Natural killer cell treated with Interleukin-12 subunit alpha and Interleukin-12 subunit beta and Interleukin-15 and Interleukin-18, amount 100 ng/mL, for 72 hours (primary cell): ENCODE measurements around the gene AFDN. TPM values are rescaled to one million over a fixed set of nuclear protein-coding genes. Genes with fewer than 3 reads are reported as not detected.

Experiments
- ATAC-seq, 2 donors: fragments of 150-1000 bp; cut with Tn5 transposase in 1 of 2; sonication (Bioruptor Pico), chemical (Tn5 transposase) in 1 of 2; 2 replicates each; pipeline ENCODE4 v1.10.0; 2021
- DNase-seq: peaks from one replicate; pipeline ENCODE4 v3.0.0; 2022; ENCODE audit warnings: low spot score
- H3K27ac Mint-ChIP-seq, 2 donors: 1 replicate in 1 of 2; 2 replicates in 1 of 2; pipeline ENCODE4 v1.8.0; 2022; ENCODE audit warnings: mixed read lengths in 2 of 2, mild to moderate bottlenecking in 1 of 2, moderate library complexity in 1 of 2
- H3K27me3 Mint-ChIP-seq, 2 donors: 1 replicate in 1 of 2; 2 replicates in 1 of 2; pipeline ENCODE4 v1.8.0; 2022; ENCODE audit warnings: mixed read lengths in 2 of 2
- H3K36me3 Mint-ChIP-seq: one replicate; pipeline ENCODE4 v1.8.0; 2022; ENCODE audit warnings: mixed read lengths
- H3K4me1 Mint-ChIP-seq, 2 donors: 1 replicate in 1 of 2; 2 replicates in 1 of 2; pipeline ENCODE4 v1.8.0; 2022; ENCODE audit warnings: low read depth in 2 of 2, mixed read lengths in 2 of 2, mild to moderate bottlenecking in 1 of 2
- H3K4me3 Mint-ChIP-seq: one replicate; pipeline ENCODE4 v1.8.0; 2022; ENCODE audit warnings: mixed read lengths
- H3K9me3 Mint-ChIP-seq: 2 replicates; pipeline ENCODE4 v1.8.0; 2022; ENCODE audit warnings: mixed read lengths
- total RNA-seq, 2 donors: library from RNA; stranded (reverse); gene quantifications; one replicate each; pipeline ENCODE4 v1.2.3, GENCODE V29; 2022

The AFDN gene, protein sequence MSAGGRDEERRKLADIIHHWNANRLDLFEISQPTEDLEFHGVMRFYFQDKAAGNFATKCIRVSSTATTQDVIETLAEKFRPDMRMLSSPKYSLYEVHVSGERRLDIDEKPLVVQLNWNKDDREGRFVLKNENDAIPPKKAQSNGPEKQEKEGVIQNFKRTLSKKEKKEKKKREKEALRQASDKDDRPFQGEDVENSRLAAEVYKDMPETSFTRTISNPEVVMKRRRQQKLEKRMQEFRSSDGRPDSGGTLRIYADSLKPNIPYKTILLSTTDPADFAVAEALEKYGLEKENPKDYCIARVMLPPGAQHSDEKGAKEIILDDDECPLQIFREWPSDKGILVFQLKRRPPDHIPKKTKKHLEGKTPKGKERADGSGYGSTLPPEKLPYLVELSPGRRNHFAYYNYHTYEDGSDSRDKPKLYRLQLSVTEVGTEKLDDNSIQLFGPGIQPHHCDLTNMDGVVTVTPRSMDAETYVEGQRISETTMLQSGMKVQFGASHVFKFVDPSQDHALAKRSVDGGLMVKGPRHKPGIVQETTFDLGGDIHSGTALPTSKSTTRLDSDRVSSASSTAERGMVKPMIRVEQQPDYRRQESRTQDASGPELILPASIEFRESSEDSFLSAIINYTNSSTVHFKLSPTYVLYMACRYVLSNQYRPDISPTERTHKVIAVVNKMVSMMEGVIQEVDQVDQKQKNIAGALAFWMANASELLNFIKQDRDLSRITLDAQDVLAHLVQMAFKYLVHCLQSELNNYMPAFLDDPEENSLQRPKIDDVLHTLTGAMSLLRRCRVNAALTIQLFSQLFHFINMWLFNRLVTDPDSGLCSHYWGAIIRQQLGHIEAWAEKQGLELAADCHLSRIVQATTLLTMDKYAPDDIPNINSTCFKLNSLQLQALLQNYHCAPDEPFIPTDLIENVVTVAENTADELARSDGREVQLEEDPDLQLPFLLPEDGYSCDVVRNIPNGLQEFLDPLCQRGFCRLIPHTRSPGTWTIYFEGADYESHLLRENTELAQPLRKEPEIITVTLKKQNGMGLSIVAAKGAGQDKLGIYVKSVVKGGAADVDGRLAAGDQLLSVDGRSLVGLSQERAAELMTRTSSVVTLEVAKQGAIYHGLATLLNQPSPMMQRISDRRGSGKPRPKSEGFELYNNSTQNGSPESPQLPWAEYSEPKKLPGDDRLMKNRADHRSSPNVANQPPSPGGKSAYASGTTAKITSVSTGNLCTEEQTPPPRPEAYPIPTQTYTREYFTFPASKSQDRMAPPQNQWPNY (N-terminal part only)
- 10 to 100 TPM; 36.6 to 37.9 TPM for total RNA-seq

DNA sequence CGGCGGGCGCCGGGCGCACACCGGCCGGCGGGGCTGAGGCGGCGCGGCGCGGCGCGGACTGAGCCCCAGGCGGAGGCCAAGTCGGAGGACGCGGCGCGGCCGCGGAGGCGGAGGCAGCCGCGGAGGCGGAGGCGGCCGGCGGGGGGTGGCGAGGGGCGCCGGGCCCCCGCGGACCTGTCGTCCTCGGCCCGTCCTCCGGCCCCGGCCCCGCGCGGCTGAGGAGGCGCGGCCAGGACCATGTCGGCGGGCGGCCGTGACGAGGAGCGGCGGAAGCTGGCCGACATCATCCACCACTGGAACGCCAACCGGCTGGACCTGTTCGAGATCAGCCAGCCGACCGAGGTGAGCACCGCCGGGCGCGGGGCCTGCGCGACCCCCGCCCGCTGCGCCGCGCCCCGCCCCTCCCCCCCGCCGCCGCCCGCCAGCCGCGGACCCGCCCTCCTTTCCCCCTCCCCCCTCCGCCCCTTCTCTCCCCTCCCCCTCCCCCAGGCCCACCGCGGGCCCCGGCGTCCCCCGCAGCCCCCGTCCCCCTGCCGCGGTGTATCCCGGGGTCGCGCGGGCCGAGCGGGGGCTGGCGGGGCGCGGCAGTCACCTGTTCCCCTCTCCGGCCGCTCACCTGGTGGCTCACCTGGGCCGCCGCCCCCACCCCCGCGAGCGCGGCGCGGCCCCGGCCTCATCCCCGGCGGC is at the start of gene AFDN:
TSS of gene AFDN (plus strand) at position 16 of the 687 bp plus-strand sequence. CDS start at position 238, 222 bp downstream.
- H3K4me3 Mint-ChIP-seq = peak within 1 kb of the TSS; percentile 84
- peaks cover 14% of the 10 kb centered on the region in 2 donors for H3K4me1 Mint-ChIP-seq
- no peak for DNase-seq
- H3K27me3 Mint-ChIP-seq = peaks cover 35 to 38% of the 10 kb centered on the region in 2 donors
- peak within 1 kb of the TSS; percentile 14 to 54 for H3K27ac Mint-ChIP-seq
- ATAC-seq = peak; percentile 70 to 82
- no peaks in the 10 kb centered on the region for H3K9me3 Mint-ChIP-seq
- peaks cover 6% of the 10 kb centered on the region for H3K36me3 Mint-ChIP-seq

DNA sequence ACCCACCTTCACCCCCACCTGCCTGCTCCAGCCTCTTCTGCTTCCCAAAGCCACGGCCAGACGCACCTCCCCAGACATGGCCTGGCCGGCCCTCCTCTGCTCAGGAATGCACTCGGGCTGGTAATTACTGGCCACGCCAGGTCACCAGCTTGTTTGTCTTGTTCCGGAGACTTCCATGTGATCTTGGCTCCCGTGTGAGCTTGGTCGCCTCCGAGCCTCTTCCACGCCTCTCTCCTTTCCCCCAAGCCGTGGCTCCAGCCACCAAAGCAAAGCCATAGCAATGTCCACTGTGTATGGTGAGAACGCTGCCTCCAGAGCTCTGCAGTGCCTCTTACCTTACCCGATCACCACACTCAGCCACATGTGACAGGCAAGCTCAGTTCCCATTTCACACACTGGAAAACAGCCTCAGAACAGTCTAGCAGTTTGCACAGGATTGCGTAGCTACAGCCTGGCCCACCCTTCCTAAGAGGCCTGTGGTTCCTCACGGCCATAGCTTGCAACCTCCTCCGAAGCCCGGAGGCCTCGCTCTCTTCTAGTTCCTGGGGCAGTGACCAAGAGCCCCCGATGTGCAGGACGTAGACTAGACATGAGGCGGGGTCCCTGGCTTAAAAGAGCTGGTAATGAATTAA is 48.1 kb upstream of the AFDN start:
- ATAC-seq (no peak), DNase-seq (no peak)
- Mint-ChIP-seq H3K36me3 (no peaks in the 10 kb centered on the region), H3K27ac (no peak overlapping the region), H3K27me3 (peaks cover 15 to 17% of the 10 kb centered on the region in 2 donors), H3K4me1 (no peaks in the 10 kb centered on the region), H3K9me3 (no peaks in the 10 kb centered on the region), H3K4me3 (no peak overlapping the region)

DNA sequence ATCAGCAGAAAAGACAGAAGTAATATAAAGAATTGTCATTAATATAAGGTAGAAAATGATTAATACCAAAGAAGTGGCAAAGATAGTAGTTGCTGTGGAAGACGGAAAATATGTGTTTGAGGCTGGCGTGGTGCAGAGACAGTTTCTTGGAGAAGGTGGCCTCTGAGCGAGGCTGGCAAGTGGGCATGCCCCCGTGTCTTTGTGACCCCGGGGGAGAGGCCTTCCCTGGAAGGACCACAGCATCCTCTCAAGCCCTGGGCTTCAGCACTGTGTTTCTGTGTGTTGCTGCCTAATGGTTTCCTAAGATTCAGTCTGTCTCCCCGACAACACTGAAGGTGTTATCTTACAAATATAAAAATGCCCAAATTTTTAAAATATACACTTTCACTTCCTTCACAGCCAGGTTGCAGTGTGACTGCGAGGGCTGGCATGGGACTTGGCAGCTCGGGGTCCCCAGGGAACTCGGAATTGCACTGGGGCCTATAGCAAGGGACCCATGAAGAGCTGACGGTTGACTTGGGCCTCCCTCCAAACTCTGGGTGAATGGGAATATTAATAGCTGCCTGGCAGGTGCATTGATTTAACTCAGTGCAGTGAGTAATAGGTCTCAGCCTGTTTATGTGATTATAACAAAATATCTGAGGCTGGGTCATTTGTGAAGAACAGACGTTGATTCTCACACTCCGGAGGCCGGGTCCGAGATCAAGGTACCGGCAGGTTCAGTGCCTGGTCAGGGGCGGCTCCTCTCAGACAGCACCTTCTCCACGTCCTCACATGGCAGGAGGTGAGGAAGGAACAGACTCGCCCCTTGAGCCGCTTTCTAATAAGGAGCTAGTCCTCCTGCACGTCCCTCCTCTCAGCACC is 47.4 kb upstream of the AFDN start:
- no peak overlapping the region for H3K4me3 Mint-ChIP-seq
- no peaks in the 10 kb centered on the region for H3K9me3 Mint-ChIP-seq
- peaks cover 17 to 18% of the 10 kb centered on the region in 2 donors for H3K27me3 Mint-ChIP-seq
- H3K27ac Mint-ChIP-seq = no peak overlapping the region
- H3K36me3 Mint-ChIP-seq = no peaks in the 10 kb centered on the region
- H3K4me1 Mint-ChIP-seq = no peaks in the 10 kb centered on the region
- ATAC-seq = no peak
- no peak for DNase-seq

DNA sequence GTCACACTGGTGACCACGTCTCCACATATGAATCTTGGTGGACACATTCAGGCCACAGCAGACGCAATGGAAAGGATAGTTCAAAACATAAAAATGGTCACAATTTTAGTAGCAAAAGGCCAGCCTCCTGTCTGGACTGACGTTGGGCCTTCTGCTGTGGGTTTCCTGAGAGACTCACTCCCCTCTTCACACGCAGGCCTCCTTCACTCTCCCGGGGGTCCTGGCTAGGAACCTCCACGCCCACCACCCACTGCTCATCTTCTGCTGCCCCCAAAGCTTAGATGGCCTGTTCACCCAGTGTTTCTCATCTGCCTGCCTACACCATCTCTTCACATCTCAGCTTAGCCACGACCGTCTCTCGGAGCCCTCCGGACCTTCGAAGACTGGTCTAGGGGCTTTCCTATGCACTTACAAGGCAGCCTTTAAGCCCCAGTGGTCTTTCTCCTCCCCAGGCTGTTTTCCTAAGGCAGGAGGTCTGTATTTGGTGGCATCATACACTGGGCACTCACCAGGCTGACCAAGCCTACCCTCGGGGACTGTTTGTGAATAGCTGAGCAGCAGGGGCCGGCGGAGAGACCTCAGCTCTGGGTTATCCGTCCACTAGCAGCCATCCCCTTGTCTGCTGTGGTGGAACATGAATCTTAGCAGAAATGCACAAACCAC is 46.6 kb upstream of the AFDN start:
- H3K4me1 Mint-ChIP-seq = no peaks in the 10 kb centered on the region
- no peaks in the 10 kb centered on the region for H3K9me3 Mint-ChIP-seq
- H3K27ac Mint-ChIP-seq = no peak overlapping the region
- peaks cover 17 to 18% of the 10 kb centered on the region in 2 donors for H3K27me3 Mint-ChIP-seq
- no peak overlapping the region for H3K4me3 Mint-ChIP-seq
- ATAC-seq (no peak), DNase-seq (no peak)
- no peaks in the 10 kb centered on the region for H3K36me3 Mint-ChIP-seq

DNA sequence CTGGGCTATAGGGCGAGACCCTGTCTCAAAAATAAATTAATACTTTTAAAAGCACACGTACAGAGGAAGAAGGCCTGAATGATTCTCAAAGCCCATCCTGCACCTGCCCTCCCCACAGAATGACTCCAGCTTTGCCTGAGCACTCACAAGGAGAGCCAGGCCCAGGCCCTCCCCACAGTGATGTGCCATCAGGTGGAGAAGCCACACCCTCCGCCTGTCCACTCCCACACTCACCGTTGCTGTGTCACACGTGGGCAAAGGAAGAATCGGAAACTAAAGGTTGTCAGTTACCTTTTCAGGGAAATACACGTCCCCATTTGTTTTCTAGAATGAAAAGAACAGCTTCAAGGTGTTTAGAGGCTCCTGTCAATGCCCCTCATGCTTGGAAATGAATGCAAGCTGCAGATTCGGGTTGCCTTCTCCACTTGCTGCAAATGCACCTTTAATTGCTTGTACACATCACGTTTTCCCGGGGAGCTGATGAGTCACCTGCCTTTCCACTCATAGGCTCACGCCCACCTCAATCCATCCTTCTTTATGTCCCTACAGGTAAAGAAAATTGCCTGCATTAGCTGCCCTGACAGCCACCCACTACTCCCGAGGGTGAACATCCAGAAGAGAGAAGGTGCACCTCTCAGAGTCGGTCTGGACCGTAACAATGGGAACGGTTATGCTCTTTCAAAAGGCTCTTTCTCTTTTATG is 45.5 kb upstream of the AFDN start:
- DNase-seq (no peak), ATAC-seq (no peak)
- Mint-ChIP-seq H3K27ac (no peak overlapping the region), H3K36me3 (no peaks in the 10 kb centered on the region), H3K27me3 (peaks cover 18 to 19% of the 10 kb centered on the region in 2 donors), H3K9me3 (no peaks in the 10 kb centered on the region), H3K4me3 (no peak overlapping the region), H3K4me1 (no peaks in the 10 kb centered on the region)

DNA sequence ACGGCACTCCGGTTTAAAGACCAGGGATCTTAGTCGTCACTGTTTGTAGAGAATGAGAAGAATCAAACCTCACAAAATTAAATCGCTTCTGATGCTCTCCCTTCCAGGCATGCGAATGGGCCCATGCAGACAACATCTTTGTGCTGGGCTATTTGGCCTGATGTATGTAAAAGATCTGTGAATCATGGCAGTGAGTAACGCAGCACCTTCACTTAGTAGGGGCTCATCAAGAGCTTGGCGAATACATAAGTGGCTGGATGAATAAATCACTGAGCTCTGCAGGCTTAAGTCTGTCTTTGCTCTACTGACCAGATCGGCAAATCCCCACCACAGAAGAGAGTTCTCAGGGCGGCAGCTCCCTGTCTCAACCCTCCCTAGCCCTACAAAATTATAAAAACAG is 44.8 kb upstream of the AFDN start:
- DNase-seq (no peak), ATAC-seq (no peak)
- Mint-ChIP-seq H3K27ac (no peak overlapping the region), H3K36me3 (no peaks in the 10 kb centered on the region), H3K27me3 (peaks cover 16 to 18% of the 10 kb centered on the region in 2 donors), H3K4me3 (no peak overlapping the region), H3K4me1 (no peaks in the 10 kb centered on the region), H3K9me3 (no peaks in the 10 kb centered on the region)

DNA sequence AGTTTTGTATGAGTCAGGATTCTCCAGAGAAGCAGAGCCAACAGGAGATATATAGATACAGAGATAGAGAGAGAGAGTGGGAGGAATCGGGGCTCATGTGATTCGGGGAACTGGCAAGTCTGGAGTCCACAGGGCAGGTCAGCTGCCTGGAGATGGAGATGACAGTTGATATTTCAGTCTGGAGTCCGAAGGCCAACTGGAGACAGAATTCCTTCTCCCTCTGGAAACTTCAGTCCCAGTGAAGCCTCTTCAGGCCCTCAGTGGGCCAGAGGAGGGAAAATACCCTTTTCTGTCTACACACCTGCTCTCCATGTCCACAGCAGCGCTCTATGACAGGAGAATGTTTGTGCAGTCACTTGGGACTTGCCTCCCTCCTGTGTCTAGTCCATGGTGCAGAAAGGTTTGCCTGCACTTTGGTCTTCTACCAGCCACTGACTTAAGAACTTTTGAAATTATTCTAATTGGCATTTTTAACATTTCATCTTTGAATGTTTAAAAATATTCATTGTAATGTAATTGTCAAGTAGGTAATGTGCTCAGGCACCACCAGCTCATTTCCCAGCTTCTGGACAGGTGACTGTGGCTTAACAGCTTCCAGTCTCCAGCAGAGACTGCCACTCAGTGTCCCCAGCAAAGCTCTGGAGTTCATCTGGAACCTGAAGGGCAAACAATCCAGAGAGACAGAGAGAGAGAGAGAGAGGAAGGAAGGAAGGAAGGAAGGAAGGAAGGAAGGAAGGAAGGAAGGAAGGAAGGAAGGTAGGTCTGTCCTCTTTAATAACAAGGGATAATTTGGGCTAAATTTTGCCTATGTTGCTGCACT is 43.8 kb upstream of the AFDN start:
- no peak for ATAC-seq
- Mint-ChIP-seq H3K4me3 (no peak overlapping the region), H3K4me1 (no peaks in the 10 kb centered on the region), H3K27me3 (peaks cover 14 to 18% of the 10 kb centered on the region in 2 donors), H3K9me3 (no peaks in the 10 kb centered on the region), H3K36me3 (no peaks in the 10 kb centered on the region), H3K27ac (no peak overlapping the region)
- DNase-seq = no peak

DNA sequence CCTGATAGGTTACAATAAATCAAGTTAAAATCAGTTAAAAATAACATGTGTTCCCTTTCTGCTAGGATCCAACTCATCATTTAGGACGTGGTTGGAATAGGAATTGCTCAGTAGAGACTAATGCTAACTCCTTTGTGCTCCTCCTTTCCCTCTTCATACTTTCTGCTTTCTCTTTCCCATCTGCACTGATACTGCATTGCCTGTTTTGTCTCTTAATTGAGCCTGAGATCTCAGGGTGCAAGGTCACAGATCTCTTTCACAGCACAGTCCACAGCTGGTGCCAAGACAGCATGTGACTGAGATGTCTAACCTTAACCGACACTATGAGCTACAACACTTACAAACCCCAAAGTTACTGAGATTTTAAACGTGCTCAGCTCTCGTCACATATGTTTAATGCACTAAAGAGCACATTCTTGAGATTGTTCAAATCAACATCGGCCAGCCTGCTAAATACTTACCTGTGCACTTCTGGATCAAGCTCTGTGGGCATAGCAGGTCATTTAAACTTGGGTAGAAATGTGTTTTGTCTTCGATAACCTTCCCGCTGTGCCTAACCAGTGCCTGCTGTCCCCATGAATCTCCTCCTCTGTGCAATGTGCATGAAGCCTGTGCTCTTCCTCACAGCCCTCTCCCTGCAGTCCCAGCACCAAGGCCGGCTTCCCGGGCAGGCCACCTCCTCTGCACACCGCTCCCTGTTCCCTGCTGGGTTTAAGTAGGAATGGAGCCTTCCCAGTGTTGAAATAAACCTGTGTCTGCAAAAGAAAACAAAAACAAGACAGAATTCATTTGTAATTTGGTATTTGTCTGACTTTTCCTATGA is 39.6 kb upstream of the AFDN start:
- Mint-ChIP-seq H3K27me3 (peaks cover 18 to 19% of the 10 kb centered on the region in 2 donors), H3K4me3 (no peak overlapping the region), H3K9me3 (no peaks in the 10 kb centered on the region), H3K36me3 (no peaks in the 10 kb centered on the region), H3K4me1 (no peaks in the 10 kb centered on the region), H3K27ac (no peak overlapping the region)
- ATAC-seq = no peak
- DNase-seq = no peak

DNA sequence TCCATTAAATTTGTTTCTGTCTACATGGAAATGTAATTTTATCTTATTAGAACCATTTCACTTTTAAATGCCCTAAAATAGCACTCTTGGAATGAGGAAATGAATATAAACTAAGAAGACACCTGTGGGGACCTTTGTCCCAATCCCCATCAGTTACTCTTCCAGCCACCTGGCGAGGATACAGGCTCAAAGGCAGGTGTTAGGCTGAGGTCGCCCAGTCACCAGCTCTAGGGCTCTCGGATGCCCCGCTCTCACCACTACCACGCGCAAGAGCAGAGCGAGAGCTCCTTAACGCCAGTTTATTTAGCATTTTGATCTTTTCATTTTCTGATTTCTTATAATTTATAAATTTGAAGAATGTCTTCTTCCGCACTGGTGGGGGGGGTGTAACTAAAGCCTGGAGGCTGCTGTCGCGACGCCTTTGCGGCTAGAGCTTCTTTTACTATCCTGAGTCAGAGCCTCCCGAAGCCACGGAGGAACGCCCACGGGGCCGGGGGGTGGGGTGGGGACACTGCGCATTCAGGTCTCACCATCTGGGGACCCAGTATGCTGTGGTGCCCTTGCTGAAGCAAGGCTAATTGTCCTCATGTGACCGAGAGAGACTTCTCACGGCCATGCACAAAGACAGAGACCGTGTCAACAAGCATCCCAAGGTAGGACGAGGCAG is 38.7 kb upstream of the AFDN start:
- ATAC-seq = no peak
- no peaks in the 10 kb centered on the region for H3K36me3 Mint-ChIP-seq
- H3K4me1 Mint-ChIP-seq = no peaks in the 10 kb centered on the region
- H3K9me3 Mint-ChIP-seq = no peaks in the 10 kb centered on the region
- no peak overlapping the region for H3K4me3 Mint-ChIP-seq
- no peak for DNase-seq
- no peak overlapping the region for H3K27ac Mint-ChIP-seq
- peaks cover 10 to 19% of the 10 kb centered on the region in 2 donors for H3K27me3 Mint-ChIP-seq

DNA sequence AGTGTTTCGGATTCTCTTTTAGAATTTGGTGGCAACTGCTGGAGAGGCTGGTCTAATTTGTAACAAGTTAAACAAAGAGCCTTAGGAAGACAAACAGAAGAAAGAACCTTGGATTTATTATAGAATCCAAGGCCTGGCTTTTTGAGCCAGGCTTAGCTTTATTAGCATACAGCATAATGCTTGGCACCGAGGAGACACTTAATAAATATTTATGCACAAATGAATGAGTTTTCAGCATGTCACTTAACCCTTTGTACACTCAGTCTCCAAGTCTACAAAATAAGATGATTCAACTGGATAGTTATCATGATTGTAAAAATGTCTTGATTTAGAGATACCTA is 38.2 kb upstream of the AFDN start:
- no peak overlapping the region for H3K4me3 Mint-ChIP-seq
- H3K27ac Mint-ChIP-seq = no peak overlapping the region
- H3K36me3 Mint-ChIP-seq = no peaks in the 10 kb centered on the region
- H3K4me1 Mint-ChIP-seq = no peaks in the 10 kb centered on the region
- ATAC-seq = no peak
- no peaks in the 10 kb centered on the region for H3K9me3 Mint-ChIP-seq
- H3K27me3 Mint-ChIP-seq = peaks cover 6 to 21% of the 10 kb centered on the region in 2 donors
- DNase-seq = no peak
